HL-60 (cell line): ENCODE results near the gene MEF2B.
A peak's percentile ranks its signal among the peaks of the same experiment; 100 is the strongest.

Source experiments
- DNase-seq, 2 experiments: peaks; one replicate each; pipeline ENCODE4 v3.0.0-alpha.2; 2010 to 2020; ENCODE audit warnings: low read depth in 1 of 2, low spot score in 1 of 2
- H3K27ac ChIP-seq: fragments of 250-450 bp; sonication (Bioruptor Pico); replicated peaks from 2 replicates; pipeline ENCODE4 v1.5.1; 2020; ENCODE audit warnings: mild to moderate bottlenecking, moderate library complexity
- H3K27me3 ChIP-seq: fragments of 250-450 bp; sonication (Bioruptor Pico); 2 replicates; pipeline ENCODE4 v1.5.1; 2021; ENCODE audit warnings: mild to moderate bottlenecking, moderate library complexity; ENCODE audit not compliant: insufficient read depth, poor library complexity, severe bottlenecking
- H3K4me3 ChIP-seq: replicated peaks from 2 replicates; pipeline ENCODE4 v1.5.1; 2011; ENCODE audit warnings: mild to moderate bottlenecking, control low read depth, low read length; ENCODE audit not compliant: insufficient read depth
- GABPA ChIP-seq: IDR thresholded peaks from 2 replicates; pipeline ENCODE4 v1.6.1; 2012; ENCODE audit warnings: low read depth
- POLR2AphosphoS5 ChIP-seq: IDR thresholded peaks from 2 replicates; pipeline ENCODE4 v1.6.1; 2012; ENCODE audit warnings: low read depth
- SPI1 ChIP-seq: IDR thresholded peaks from 2 replicates; pipeline ENCODE4 v1.6.1; 2012; ENCODE audit warnings: low read depth, mild to moderate bottlenecking, borderline replicate concordance
- TF ChIP-seq, protein P1 (sequence below): IDR thresholded peaks from 2 replicates; pipeline ENCODE4 v1.6.1; 2012; ENCODE audit warnings: low read depth; ENCODE audit not compliant: insufficient replicate concordance
- TF ChIP-seq, protein P2 (sequence below): IDR thresholded peaks from one replicate; pipeline ENCODE4 v1.5.1; 2011; ENCODE audit warnings: low read length, control low read depth, inconsistent platforms; ENCODE audit not compliant: insufficient read depth

MEF2B gene

DNA sequence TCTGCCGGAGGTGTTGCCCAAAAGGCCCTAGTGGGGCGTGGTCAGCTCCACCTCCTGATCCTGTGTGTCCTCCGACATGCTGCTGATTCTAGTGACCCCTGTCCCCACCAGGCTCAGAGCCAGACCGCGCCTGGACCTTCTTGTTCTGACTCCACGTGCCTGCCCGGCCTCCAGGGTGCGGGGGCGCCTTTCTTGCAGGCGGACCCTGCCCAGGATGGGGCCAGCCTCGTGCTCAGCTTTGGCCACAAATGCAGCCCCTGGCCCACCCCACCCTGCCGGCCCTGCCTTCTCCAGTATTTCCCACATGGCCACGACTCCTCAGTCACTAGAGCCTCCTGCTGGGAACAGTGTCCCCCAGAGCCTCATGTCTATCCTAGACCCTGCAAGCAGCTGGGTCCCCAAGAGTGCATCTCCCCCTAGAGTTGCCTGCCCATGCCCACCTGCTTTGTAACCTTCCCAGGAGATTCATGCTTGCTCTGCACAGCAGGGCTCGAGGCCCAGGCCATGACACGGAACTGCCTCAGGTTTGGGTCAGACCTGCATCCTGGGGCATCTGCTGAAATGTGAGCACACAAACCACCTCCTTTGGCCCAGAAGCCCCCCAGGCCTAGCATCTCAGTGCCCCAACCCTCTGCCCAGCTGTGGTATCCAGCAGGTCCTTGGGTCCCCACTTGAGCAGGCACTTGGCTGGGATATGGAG lies 58.8 kb downstream of the MEF2B start:
- TF ChIP-seq GABPA (no peak), SPI1 (no peak), POLR2AphosphoS5 (no peak)
- TF ChIP-seq, protein P1, sequence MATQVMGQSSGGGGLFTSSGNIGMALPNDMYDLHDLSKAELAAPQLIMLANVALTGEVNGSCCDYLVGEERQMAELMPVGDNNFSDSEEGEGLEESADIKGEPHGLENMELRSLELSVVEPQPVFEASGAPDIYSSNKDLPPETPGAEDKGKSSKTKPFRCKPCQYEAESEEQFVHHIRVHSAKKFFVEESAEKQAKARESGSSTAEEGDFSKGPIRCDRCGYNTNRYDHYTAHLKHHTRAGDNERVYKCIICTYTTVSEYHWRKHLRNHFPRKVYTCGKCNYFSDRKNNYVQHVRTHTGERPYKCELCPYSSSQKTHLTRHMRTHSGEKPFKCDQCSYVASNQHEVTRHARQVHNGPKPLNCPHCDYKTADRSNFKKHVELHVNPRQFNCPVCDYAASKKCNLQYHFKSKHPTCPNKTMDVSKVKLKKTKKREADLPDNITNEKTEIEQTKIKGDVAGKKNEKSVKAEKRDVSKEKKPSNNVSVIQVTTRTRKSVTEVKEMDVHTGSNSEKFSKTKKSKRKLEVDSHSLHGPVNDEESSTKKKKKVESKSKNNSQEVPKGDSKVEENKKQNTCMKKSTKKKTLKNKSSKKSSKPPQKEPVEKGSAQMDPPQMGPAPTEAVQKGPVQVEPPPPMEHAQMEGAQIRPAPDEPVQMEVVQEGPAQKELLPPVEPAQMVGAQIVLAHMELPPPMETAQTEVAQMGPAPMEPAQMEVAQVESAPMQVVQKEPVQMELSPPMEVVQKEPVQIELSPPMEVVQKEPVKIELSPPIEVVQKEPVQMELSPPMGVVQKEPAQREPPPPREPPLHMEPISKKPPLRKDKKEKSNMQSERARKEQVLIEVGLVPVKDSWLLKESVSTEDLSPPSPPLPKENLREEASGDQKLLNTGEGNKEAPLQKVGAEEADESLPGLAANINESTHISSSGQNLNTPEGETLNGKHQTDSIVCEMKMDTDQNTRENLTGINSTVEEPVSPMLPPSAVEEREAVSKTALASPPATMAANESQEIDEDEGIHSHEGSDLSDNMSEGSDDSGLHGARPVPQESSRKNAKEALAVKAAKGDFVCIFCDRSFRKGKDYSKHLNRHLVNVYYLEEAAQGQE = no peak
- TF ChIP-seq, protein P2, sequence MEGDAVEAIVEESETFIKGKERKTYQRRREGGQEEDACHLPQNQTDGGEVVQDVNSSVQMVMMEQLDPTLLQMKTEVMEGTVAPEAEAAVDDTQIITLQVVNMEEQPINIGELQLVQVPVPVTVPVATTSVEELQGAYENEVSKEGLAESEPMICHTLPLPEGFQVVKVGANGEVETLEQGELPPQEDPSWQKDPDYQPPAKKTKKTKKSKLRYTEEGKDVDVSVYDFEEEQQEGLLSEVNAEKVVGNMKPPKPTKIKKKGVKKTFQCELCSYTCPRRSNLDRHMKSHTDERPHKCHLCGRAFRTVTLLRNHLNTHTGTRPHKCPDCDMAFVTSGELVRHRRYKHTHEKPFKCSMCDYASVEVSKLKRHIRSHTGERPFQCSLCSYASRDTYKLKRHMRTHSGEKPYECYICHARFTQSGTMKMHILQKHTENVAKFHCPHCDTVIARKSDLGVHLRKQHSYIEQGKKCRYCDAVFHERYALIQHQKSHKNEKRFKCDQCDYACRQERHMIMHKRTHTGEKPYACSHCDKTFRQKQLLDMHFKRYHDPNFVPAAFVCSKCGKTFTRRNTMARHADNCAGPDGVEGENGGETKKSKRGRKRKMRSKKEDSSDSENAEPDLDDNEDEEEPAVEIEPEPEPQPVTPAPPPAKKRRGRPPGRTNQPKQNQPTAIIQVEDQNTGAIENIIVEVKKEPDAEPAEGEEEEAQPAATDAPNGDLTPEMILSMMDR = no peak
- peaks cover 6% of the 10 kb centered on the region for H3K27me3 ChIP-seq
- H3K27ac ChIP-seq = no peak overlapping the region
- no peak overlapping the region for H3K4me3 ChIP-seq
- no peak for DNase-seq

DNA sequence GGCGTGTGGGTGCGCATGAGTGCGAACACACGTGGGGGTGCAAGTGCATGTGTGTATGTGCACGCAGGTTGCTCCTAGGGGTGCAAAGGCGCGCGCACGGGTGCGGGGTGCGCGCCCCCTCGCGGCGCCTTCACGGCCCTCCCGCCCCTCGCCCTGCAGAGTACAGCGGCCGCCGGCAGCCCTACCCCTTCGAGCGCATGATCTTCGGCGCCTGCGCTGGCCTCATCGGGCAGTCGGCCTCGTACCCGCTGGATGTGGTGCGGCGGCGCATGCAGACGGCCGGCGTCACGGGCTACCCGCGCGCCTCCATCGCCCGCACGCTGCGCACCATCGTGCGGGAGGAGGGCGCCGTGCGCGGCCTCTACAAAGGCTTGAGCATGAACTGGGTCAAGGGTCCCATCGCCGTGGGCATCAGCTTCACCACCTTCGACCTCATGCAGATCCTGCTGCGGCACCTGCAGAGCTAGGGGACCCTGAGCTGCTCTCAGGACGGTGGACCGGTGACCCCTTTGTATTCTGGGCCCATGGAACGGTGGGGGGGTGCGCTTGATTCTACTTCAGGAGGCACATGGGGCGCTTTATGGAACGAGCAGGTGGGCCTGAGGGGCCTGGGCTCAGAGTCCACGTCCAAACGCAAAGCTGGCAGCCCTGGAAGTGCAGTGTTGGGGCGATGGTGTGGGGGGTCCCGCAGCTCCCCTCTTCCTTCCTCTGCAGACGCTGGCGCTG lies 59.5 kb downstream of the MEF2B start:
- Histone ChIP-seq H3K4me3 (no peak overlapping the region), H3K27me3 (peaks cover 6% of the 10 kb centered on the region), H3K27ac (no peak overlapping the region)
- DNase-seq = peak; percentile 14 to 51
- no peak for TF ChIP-seq POLR2AphosphoS5
- no peak for TF ChIP-seq SPI1
- TF ChIP-seq GABPA = no peak
- TF ChIP-seq, protein P1 = no peak
- TF ChIP-seq, protein P2 = peak; percentile 12

DNA sequence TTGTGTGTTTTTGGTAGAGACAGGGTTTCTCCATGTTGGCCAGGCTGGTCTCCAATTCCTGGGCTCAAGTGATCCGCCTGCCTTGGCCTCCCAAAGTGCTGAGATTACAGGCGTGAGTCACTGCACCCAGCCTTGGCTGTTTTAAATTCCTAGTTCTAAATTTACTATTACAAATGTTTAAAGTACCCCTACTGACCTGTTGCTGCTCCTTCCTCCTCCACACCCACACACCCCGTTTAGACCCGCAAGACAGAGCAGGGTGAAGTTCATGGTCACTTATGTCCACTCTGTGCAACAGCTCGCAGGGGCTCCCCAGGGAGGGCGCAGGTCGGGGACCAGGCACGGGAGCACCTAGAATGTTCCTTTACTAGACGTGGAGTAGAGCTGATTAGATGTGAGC lies 60.5 kb downstream of the MEF2B start:
- H3K4me3 ChIP-seq = no peak overlapping the region
- no peak overlapping the region for H3K27ac ChIP-seq
- DNase-seq = no peak
- peaks cover 6% of the 10 kb centered on the region for H3K27me3 ChIP-seq
- TF ChIP-seq GABPA (no peak), POLR2AphosphoS5 (no peak), SPI1 (no peak)
- TF ChIP-seq, protein P1 = no peak
- TF ChIP-seq, protein P2 = no peak
